HT-29 (cell line): ENCODE results near the gene TRIO. TPM values are rescaled to one million over a fixed set of nuclear protein-coding genes. Genes with fewer than 3 reads are reported as not detected.

Experiments
- DNase-seq: peaks from one replicate; pipeline ENCODE4 v3.0.0-alpha.2; 2015; ENCODE audit warnings: low spot score
- total RNA-seq: library from RNA; depleted of rRNA; stranded (reverse); fragments of >200 nt; shearing (Covaris generic); gene quantifications from 2 replicates; pipeline ENCODE4 v1.2.3, GENCODE V29; 2014

The TRIO gene
- total RNA-seq, 1 experiment from 2014 or later, result 104 TPM

- DNase-seq, result no peak
Measured at GRCh38 chr5:14410068-14410393, 266.9 kb downstream of the TRIO start.

DNA sequence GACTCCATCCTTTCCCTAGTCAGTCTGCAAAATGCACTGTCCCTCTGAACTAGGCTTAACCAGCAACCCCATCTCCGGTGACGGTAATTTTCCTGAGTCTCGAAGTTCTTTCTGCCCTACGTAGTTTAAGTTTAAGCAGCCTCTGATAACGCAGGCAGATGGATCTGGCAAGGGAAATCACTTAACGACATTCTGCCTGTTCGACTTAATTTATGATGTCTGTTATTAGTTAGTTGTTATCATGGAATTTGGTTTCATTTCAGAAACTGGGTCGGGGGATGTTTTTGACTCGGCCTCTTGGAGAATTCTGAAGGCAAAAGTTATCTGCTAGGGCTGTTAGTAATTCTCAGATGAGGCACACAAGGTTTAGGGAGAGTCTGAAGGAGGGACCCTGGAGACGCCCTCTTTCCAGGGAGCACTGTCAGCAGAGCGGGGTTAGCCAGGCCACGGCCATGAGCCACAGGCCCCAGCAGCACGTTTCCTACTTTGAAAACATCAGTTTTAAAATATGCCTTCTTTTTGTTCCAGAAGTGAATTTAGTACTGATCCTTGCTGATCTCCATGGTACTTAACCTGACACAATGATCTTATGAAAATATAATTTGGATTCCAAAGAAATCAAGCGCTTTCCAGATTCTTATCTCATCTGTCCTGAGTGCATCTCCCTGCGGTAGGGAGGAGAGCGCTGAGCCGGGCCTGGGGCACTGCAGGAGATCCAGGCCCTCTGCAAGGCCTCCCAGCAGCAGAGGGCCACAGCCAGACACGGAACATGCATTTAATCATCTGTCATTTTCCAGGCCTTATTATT, 267.5 kb downstream of the TRIO start:
- DNase-seq, result no peak

DNA sequence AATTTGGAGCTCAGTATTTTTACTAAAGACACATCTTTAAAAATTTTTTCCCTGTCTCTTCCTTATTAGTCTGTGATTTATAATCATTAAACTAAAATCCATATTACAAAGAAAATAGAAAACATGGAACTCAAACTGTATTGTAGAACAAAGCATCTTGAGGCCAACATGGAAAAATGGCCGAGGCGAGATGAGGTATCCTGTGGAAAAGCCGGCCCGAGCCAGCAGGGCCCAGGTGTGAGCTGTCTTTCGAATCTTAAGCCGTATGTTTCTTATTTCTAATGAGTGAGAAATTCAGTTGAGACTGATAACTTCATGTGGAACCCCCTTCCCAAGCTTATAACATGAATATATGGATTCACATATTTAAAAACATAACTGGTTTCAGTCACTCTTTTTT, 268.1 kb downstream of the TRIO start:
- DNase-seq, result no peak

GRCh38 chr5:14413331-14413750, 270.2 kb downstream of the TRIO start:
- no peak for DNase-seq

DNA sequence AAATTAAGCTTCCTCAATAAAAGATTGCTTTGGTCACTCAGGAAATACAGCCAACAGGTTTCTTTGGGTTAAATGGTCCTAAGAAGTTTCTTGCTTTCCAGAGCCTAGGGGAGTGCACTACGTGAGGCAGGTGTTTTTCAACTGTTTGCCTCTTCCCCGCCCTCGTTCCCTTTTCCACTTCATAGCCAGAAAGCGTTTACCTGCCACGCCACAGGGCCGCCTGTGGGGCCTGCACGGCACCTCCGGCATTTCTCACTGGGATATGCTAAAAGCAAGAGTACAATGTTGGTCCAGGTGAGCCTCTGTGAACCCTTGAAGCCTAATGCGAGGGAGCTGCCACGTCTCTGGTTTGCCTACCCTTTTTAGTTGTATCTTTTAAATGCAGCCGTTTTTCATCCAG, 270.9 kb downstream of the TRIO start:
- DNase-seq, result no peak

- no peak for DNase-seq
Measured at GRCh38 chr5:14414656-14415023, 271.5 kb downstream of the TRIO start.

DNA sequence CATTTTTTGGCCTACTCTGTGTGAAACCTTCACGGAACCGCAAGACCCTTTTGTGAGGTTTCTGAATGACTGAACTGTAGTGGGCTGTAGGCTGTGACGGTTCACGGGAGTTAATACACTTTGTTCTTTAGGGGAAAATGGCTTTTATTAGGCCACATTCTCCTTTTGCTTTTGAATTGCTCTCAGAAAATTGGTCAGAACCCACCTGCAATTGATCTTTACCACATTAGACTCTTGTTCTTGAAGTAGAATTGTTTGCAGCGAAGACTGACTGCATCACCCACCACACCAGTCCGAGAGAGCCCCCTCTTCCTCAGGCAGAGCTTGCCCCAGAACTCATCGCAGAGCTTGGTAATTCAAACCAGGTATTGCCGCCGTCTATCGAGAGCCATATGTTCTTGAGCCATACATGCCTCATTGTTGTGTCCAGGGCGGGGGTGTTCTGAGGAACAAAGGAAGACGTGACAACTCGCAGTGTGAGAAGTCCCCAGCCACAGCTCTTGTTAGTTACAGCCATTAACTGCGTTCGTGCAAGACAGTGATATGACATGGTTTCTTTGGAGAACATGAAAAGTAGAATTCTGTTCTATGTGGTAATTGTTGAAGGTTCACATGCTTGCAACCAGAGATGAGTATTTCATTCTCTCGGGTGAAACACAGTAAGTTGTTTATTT, 272.0 kb downstream of the TRIO start:
- DNase-seq, result no peak

GRCh38 chr5:14415698-14416074, 272.5 kb downstream of the TRIO start:
- DNase-seq, result no peak

GRCh38 chr5:14416621-14417275, 273.6 kb downstream of the TRIO start:
- DNase-seq, result no peak

DNA sequence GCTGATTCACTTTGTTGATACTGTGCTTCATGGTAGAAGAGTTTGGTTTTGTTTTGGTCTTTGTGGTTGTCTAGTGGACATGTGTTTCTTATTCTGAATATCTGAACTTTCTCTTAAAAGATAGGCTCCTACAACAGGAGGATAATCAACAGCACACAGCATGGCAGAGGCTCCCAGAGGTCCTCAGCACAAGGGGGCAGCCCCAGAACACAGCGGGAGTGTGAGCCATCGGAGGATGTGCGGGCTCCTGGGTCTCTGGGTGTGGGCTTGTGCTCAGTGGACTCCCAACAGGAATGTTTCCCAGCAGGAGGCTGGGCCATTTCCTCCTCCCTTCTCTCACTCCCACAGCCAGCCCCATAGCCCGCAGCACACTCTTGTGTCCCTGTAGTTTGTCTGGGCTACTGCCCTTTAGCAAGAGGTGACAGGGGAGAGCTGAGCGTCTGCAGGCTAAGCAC, 274.2 kb downstream of the TRIO start:
- no peak for DNase-seq

GRCh38 chr5:14417792-14418765, 274.9 kb downstream of the TRIO start:
- DNase-seq, result no peak

DNA sequence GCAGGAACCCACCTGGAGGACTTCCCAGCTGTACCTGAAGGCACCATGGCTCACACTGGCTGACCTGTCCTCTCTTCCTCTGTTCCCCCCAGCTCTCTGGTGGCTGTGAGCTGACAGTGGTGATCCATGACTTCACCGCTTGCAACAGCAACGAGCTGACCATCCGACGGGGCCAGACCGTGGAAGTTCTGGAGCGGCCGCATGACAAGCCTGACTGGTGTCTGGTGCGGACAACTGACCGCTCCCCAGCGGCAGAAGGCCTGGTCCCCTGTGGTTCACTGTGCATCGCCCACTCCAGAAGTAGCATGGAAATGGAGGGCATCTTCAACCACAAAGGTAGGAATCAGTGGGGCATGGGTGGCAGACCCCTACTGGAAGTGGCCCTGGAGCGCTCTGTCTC, 276.5 kb downstream of the TRIO start:
- no peak for DNase-seq

DNA sequence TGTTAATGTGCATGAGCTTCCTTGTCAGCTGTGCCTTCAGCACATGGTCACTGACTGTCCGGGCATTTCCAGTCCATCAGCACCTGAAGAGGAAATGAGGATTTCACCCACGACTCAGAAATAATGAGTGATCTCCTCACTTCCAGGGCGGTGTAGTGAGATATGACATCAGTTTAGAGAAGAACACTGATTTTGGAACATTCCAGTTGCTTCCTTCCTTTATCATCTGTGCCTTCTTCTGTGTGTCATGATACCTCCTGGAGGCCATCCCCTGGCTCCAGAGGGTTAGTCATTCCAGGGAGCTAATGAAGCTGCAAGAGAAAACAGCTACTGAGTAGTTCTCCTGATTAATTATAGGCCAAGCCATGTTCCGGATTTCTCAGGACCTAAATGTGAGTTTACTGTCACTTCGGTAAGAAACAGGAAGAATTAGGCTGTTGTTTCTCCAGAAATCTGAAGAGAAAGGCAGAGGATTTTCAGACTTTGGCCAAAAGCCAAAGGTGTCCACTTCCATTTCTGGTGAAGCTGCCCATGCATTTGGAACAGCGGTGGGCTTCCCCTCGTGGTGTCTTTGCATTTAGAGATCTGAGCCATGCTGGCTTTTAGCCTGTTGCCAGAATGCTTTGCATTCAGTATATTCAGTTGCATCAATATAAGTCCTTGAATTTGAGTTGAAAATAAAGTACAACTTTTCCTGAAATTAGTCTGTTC, 277.1 kb downstream of the TRIO start:
- no peak for DNase-seq

GRCh38 chr5:14421851-14422250, 278.7 kb downstream of the TRIO start:
- DNase-seq, result no peak

DNA sequence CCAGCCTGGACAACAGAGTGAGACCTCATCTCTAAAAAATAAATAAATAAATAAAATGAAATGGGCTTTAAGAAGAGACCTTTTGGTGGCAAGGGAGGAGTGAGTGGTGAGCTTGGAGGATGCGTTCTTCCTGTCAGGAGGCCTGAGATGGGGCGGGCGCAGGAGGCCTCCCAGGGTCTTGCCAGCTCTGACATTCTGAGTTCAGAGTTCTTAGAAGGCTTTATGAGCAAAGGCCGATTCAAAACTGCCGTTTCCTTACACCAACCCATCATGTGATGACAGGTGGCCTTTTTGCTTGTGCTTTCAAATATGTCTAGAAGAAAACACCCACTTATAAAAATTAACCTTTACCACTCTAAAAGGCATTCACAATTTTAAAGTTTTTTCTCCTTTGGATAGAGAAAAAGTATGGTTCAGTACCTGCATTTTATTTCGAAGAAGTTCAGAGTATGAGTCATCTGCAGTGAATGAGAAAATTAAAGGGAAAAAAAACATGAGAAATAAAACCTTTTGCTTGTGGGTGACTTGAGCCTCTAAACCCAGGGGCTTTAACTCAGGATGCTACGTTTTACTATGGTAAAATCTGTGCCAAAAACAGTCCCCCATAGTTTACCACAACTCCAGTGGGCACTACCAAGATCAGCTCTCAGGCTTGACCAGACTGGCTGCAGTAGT, 281.0 kb downstream of the TRIO start:
- DNase-seq, result no peak

DNA sequence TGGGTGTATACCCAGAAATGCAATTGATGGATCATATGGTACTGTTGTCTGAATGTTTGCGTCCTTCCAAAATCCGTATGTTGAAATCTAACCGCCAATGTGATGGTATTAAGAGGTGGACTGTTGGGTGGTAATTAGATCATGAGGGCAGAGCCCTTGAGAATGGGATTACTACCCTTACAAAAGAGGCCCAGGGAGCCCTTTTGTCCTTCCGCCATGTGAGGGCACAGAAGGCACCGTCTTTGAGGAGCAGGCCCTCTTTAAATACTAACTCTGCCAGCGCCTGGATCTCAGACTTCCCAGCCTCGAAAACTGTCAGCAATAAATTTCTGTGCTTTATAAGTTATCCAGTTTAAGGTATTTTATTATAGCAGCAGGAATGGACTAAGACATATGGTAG, 282.4 kb downstream of the TRIO start:
- no peak for DNase-seq

DNA sequence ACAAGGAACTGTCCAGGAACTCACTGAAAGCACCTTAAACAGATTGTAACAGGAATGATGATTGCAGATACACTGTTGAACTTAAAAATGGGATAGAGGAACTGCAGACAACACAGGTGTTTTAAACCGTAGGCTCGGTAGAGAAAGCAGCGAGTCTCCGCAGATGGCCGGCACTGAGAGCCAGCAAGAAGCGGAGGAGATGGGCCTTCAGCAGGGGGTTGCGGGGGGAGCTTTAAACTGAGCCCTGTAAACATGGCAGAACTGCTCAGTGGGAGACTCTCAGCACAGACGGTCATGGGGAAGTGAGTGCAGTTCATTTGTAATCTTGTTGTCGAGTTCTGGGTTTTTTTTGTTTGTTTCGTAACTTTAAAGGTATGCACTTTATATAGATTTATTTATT, 283.4 kb downstream of the TRIO start:
- DNase-seq, result no peak

GRCh38 chr5:14428302-14429081, 285.4 kb downstream of the TRIO start:
- DNase-seq, result no peak
